Measurements from ENCODE around the gene GULP1.

GULP1 gene

GRCh38 chr2:188610827-188611226, 319.2 kb downstream of the GULP1 start:
- no peak for ATAC-seq
- no peak for TF ChIP-seq ZFP30 (CRISPR knock-in tag; IDR thresholded peaks at IDR 0.05)
- no peak for TF ChIP-seq POU6F1 (CRISPR knock-in tag; IDR thresholded peaks at IDR 0.05; ENCODE audit: borderline replicate concordance, low read depth)
- no peak for TF ChIP-seq CSRNP3 (CRISPR knock-in tag; IDR thresholded peaks at IDR 0.05)
- no peak for TF ChIP-seq ZNF8 (CRISPR knock-in tag; IDR thresholded peaks at IDR 0.05)
- TF ChIP-seq GLIS3 (CRISPR knock-in tag; IDR thresholded peaks at IDR 0.05), result no peak
- TF ChIP-seq ARNTL (CRISPR knock-in tag; IDR thresholded peaks at IDR 0.05; ENCODE audit: borderline replicate concordance, low read depth), result no peak
- no peak for TF ChIP-seq ISL1 (CRISPR knock-in tag; IDR thresholded peaks at IDR 0.05)
- TF ChIP-seq ZNF70 (CRISPR knock-in tag; IDR thresholded peaks at IDR 0.05), result no peak
- TF ChIP-seq SNAI2 (CRISPR knock-in tag; IDR thresholded peaks at IDR 0.05), result no peak
- no peak for TF ChIP-seq CREB5 (CRISPR knock-in tag; IDR thresholded peaks at IDR 0.05; ENCODE audit: low read depth)
- no peak for TF ChIP-seq ZC3H10 (CRISPR knock-in tag; IDR thresholded peaks at IDR 0.05)
- no peak for TF ChIP-seq RARB (CRISPR knock-in tag; IDR thresholded peaks at IDR 0.05)
- no peak for TF ChIP-seq PPARA (CRISPR knock-in tag; IDR thresholded peaks at IDR 0.05; ENCODE audit: borderline replicate concordance)
- no peak for TF ChIP-seq ZFP3 (CRISPR knock-in tag; IDR thresholded peaks at IDR 0.05)
- no peak for TF ChIP-seq BACH2 (CRISPR knock-in tag; IDR thresholded peaks at IDR 0.05; ENCODE audit: borderline replicate concordance)

GRCh38 chr2:188619146-188619545, 327.5 kb downstream of the GULP1 start:
- no peak for ATAC-seq
- TF ChIP-seq CSDC2 (CRISPR knock-in tag; IDR thresholded peaks at IDR 0.05) (no peak), ZC3H10 (CRISPR knock-in tag; IDR thresholded peaks at IDR 0.05) (no peak), ARNTL (CRISPR knock-in tag; IDR thresholded peaks at IDR 0.05; ENCODE audit: borderline replicate concordance, low read depth) (no peak), PATZ1 (CRISPR knock-in tag; IDR thresholded peaks at IDR 0.05; ENCODE audit: borderline replicate concordance) (no peak), BACH2 (CRISPR knock-in tag; IDR thresholded peaks at IDR 0.05; ENCODE audit: borderline replicate concordance) (no peak), ZFP30 (CRISPR knock-in tag; IDR thresholded peaks at IDR 0.05) (no peak), ZFP3 (CRISPR knock-in tag; IDR thresholded peaks at IDR 0.05) (no peak), CSRNP3 (CRISPR knock-in tag; IDR thresholded peaks at IDR 0.05) (no peak), SNAI2 (CRISPR knock-in tag; IDR thresholded peaks at IDR 0.05) (no peak), ESRRG (CRISPR knock-in tag; IDR thresholded peaks at IDR 0.05) (no peak), GLIS3 (CRISPR knock-in tag; IDR thresholded peaks at IDR 0.05) (no peak), TCF4 (CRISPR knock-in tag; IDR thresholded peaks at IDR 0.05; ENCODE audit: borderline replicate concordance) (no peak), ZNF70 (CRISPR knock-in tag; IDR thresholded peaks at IDR 0.05) (no peak), TSHZ2 (CRISPR knock-in tag; IDR thresholded peaks at IDR 0.05) (no peak), PPARA (CRISPR knock-in tag; IDR thresholded peaks at IDR 0.05; ENCODE audit: borderline replicate concordance) (no peak), OSR1 (CRISPR knock-in tag; IDR thresholded peaks at IDR 0.05) (no peak), TOX (CRISPR knock-in tag; IDR thresholded peaks at IDR 0.05; ENCODE audit: borderline replicate concordance) (no peak)
